Measurements from ENCODE around the gene PXYLP1. TPM values are rescaled to one million over a fixed set of nuclear protein-coding genes. Genes with fewer than 3 reads are reported as not detected.

Gene PXYLP1
- total RNA-seq, 2 donors from 2014 or later, result 37.7 to 53.6 TPM

- H3K36me3 ChIP-seq (ENCODE audit: control insufficient read depth, insufficient read depth, low read length), result no peaks in the 10 kb centered on the region
- H3K27ac Mint-ChIP-seq, result no peak overlapping the region
- peaks cover 5% of the 10 kb centered on the region for H3K4me1 Mint-ChIP-seq
- no peaks in the 10 kb centered on the region for H3K27me3 ChIP-seq (ENCODE audit: control insufficient read depth, insufficient read depth, low read length, poor library complexity, severe bottlenecking)
- peaks cover 12% of the 10 kb centered on the region for H3K27me3 Mint-ChIP-seq (ENCODE audit: insufficient read depth)
- peaks cover 7% of the 10 kb centered on the region for H3K9me3 ChIP-seq (ENCODE audit: control insufficient read depth, low read length)
- TF ChIP-seq CTCF (conservative IDR thresholded peaks at IDR 0.05), result no peak
- H3K27ac ChIP-seq (ENCODE audit: low read depth, low read length), result no peak overlapping the region
- peaks cover 4% of the 10 kb centered on the region for H3K36me3 Mint-ChIP-seq (ENCODE audit: low read depth)
- 92 to 100% methylated on average over 1 to 5 of the region's 5 CpGs for WGBS, 2 experiments (ENCODE audit: insufficient coverage in 1 of 2, insufficient read length in 1 of 2)
- H3K9ac ChIP-seq (ENCODE audit: extremely low read depth, low read length, poor library complexity, severe bottlenecking), result no peak overlapping the region
- H3K9me3 Mint-ChIP-seq, result peaks cover 8% of the 10 kb centered on the region
- H3K4me3 ChIP-seq (ENCODE audit: low read length), result no peak overlapping the region
- H3K4me3 Mint-ChIP-seq, result no peak overlapping the region
- DNase-seq, result no peak
- no peaks in the 10 kb centered on the region for H3K4me1 ChIP-seq (ENCODE audit: control insufficient read depth, insufficient read depth, low read length)
These were observed 74.7 kb downstream of the PXYLP1 start for GRCh38 chr3:141306276-141306675.

- no peak overlapping the region for H3K4me3 ChIP-seq (ENCODE audit: low read length)
- H3K4me1 ChIP-seq (ENCODE audit: control insufficient read depth, insufficient read depth, low read length), result no peaks in the 10 kb centered on the region
- H3K36me3 ChIP-seq (ENCODE audit: control insufficient read depth, insufficient read depth, low read length), result no peaks in the 10 kb centered on the region
- no peak overlapping the region for H3K27ac ChIP-seq (ENCODE audit: low read depth, low read length)
- TF ChIP-seq CTCF (conservative IDR thresholded peaks at IDR 0.05), result no peak
- H3K36me3 Mint-ChIP-seq (ENCODE audit: low read depth), result no peaks in the 10 kb centered on the region
- peaks cover 1% of the 10 kb centered on the region for H3K9me3 Mint-ChIP-seq
- H3K9me3 ChIP-seq (ENCODE audit: control insufficient read depth, low read length), result peaks cover under 1% of the 10 kb centered on the region
- H3K4me1 Mint-ChIP-seq, result peaks cover 6% of the 10 kb centered on the region
- no peak for DNase-seq
- no peak overlapping the region for H3K4me3 Mint-ChIP-seq
- H3K27ac Mint-ChIP-seq, result no peak overlapping the region
- no peak overlapping the region for H3K9ac ChIP-seq (ENCODE audit: extremely low read depth, low read length, poor library complexity, severe bottlenecking)
- H3K27me3 Mint-ChIP-seq (ENCODE audit: insufficient read depth), result peaks cover 12% of the 10 kb centered on the region
- 92 to 93% methylated on average over 4 to 5 of the region's 5 CpGs for WGBS, 2 experiments (ENCODE audit: insufficient coverage in 1 of 2, insufficient read length in 1 of 2)
- H3K27me3 ChIP-seq (ENCODE audit: control insufficient read depth, insufficient read depth, low read length, poor library complexity, severe bottlenecking), result no peaks in the 10 kb centered on the region
These were observed 75.3 kb downstream of the PXYLP1 start for GRCh38 chr3:141306922-141307321.

GRCh38 chr3:141307351-141308059, 75.9 kb downstream of the PXYLP1 start:
- H3K27ac Mint-ChIP-seq, result no peak overlapping the region
- no peak overlapping the region for H3K27ac ChIP-seq (ENCODE audit: low read depth, low read length)
- H3K36me3 ChIP-seq (ENCODE audit: control insufficient read depth, insufficient read depth, low read length), result no peaks in the 10 kb centered on the region
- 91 to 92% methylated on average over 12 to 16 of the region's 16 CpGs for WGBS, 2 experiments (ENCODE audit: insufficient coverage in 1 of 2, insufficient read length in 1 of 2)
- H3K9ac ChIP-seq (ENCODE audit: extremely low read depth, low read length, poor library complexity, severe bottlenecking), result no peak overlapping the region
- H3K4me1 ChIP-seq (ENCODE audit: control insufficient read depth, insufficient read depth, low read length), result no peaks in the 10 kb centered on the region
- no peak overlapping the region for H3K4me3 Mint-ChIP-seq
- H3K4me3 ChIP-seq (ENCODE audit: low read length), result no peak overlapping the region
- no peak for TF ChIP-seq CTCF (conservative IDR thresholded peaks at IDR 0.05)
- no peaks in the 10 kb centered on the region for H3K9me3 ChIP-seq (ENCODE audit: control insufficient read depth, low read length)
- peaks cover 12% of the 10 kb centered on the region for H3K27me3 Mint-ChIP-seq (ENCODE audit: insufficient read depth)
- no peaks in the 10 kb centered on the region for H3K9me3 Mint-ChIP-seq
- DNase-seq, result no peak
- H3K27me3 ChIP-seq (ENCODE audit: control insufficient read depth, insufficient read depth, low read length, poor library complexity, severe bottlenecking), result no peaks in the 10 kb centered on the region
- H3K4me1 Mint-ChIP-seq, result peaks cover 12% of the 10 kb centered on the region
- H3K36me3 Mint-ChIP-seq (ENCODE audit: low read depth), result no peaks in the 10 kb centered on the region

Data from endodermal cell (in vitro differentiated cells).